Skeletal muscle tissue (tissue), 4 donors: ENCODE measurements around the gene TBRG1. TPM values are rescaled to one million over a fixed set of nuclear protein-coding genes. Genes with fewer than 3 reads are reported as not detected.

Source experiments
- H3K27ac ChIP-seq: one replicate; pipeline ENCODE4 v1.7.0; 2013; ENCODE audit warnings: mild to moderate bottlenecking, low read depth, low read length, inconsistent platforms
- H3K27me3 ChIP-seq, 3 donors: one replicate each; pipeline ENCODE4 v1.7.0; 2013; ENCODE audit warnings: low read length in 3 of 3; ENCODE audit not compliant: control insufficient read depth in 3 of 3, insufficient read depth in 3 of 3
- H3K36me3 ChIP-seq, 3 donors: one replicate each; pipeline ENCODE4 v1.7.0; 2013; ENCODE audit warnings: low read length in 3 of 3; ENCODE audit not compliant: control insufficient read depth in 3 of 3, insufficient read depth in 3 of 3
- H3K4me1 ChIP-seq, 3 donors: one replicate each; pipeline ENCODE4 v1.7.0; 2013; ENCODE audit warnings: low read length in 3 of 3, mild to moderate bottlenecking in 3 of 3; ENCODE audit not compliant: control insufficient read depth in 3 of 3, insufficient read depth in 3 of 3
- H3K4me3 ChIP-seq, 3 donors: one replicate each; pipeline ENCODE4 v1.7.0; 2013; ENCODE audit warnings: low read length in 3 of 3
- H3K9ac ChIP-seq, 3 donors: one replicate each; pipeline ENCODE4 v1.7.0; 2013; ENCODE audit warnings: low read length in 3 of 3, mild to moderate bottlenecking in 3 of 3, moderate library complexity in 2 of 3, low read depth in 1 of 3
- H3K9me3 ChIP-seq, 3 donors: one replicate each; pipeline ENCODE4 v1.7.0; 2013; ENCODE audit warnings: low read length in 3 of 3; ENCODE audit not compliant: control insufficient read depth in 3 of 3
- total RNA-seq: library from RNA; depleted of rRNA; stranded (reverse); fragments of >200 nt; gene quantifications from one replicate; pipeline ENCODE4 v1.2.3, GENCODE V29; 2014
- donor health status: Osteomylitis.

Gene TBRG1
- total RNA-seq, result 7.3 TPM

DNA sequence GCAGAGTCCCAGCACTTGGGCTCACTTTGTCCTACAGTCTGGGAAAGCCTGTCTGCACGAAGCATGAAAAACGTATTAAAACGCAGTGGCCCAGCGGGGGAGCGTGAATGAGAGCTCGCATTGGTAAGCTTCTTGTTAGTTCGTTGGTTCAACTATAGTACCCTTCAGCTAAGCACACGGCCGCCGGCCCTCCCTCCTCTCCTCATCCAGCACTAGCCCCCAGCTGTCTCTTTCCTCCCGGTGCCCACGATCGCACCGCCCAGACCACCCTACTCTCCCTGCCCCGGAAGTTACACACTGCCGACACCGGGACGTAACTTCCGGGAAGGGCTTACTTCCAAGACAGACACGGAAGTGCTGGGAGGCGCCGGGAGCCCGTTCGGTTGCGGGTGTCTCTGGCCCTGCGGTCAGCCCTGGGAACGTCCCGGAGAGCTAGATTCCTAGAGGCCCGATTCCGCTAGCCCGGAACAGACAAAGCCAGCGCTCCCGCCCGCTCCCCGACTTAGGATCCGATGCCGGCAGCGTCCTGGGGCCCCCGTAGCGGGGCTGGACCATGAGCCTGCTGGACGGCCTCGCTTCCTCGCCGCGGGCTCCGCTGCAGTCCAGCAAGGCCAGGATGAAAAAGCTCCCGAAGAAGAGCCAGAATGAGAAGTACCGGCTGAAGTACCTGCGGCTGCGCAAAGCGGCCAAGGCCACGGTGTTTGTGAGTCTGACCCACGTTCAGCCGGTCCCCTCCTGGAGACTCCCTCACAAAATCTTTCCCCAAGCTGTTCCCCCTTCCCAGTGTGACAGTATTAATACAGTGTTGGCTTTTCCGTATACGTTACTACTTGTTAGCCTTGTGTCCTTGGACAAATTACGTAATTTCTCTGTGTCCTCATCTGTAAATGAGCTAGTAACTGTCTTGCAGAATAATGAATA lies at the start of gene TBRG1:
TSS of gene TBRG1 (plus strand) at position 334 of the 921 bp plus-strand sequence. CDS start at position 554, 220 bp downstream.
- H3K4me1 ChIP-seq, result peaks cover 9 to 25% (median 16%) of the 10 kb centered on the region in 3 donors

GRCh38 chr11:124577716-124578427 lies 44.8 kb upstream of the TBRG1 start:
- Histone ChIP-seq H3K27ac (no peak overlapping the region), H3K36me3 (no peaks in the 10 kb centered on the region), H3K4me1 (peaks cover 0 to 6% (median 0%) of the 10 kb centered on the region in 3 donors), H3K9ac (no peak overlapping the region), H3K27me3 (no peaks in the 10 kb centered on the region), H3K4me3 (no peak overlapping the region), H3K9me3 (peaks cover 0 to 3% (median 0%) of the 10 kb centered on the region in 3 donors)

More for the DNA sequence above, at the start of gene TBRG1:
- H3K36me3 ChIP-seq, result peaks cover 19 to 26% (median 21%) of the 10 kb centered on the region in 3 donors
- H3K27ac ChIP-seq, result peak within 1 kb of the TSS; percentile 91
- peak within 1 kb of the TSS; percentile 84 to 97 (median 95) for H3K4me3 ChIP-seq
- no peaks in the 10 kb centered on the region for H3K9me3 ChIP-seq
- H3K27me3 ChIP-seq, result peaks cover 0 to 3% (median 0%) of the 10 kb centered on the region in 3 donors
- peak within 1 kb of the TSS; percentile 90 to 97 (median 96) for H3K9ac ChIP-seq

GRCh38 chr11:124578761-124579160 lies 43.9 kb upstream of the TBRG1 start:
- Histone ChIP-seq H3K27me3 (no peaks in the 10 kb centered on the region), H3K9me3 (peaks cover 0 to 3% (median 0%) of the 10 kb centered on the region in 3 donors), H3K27ac (no peak overlapping the region), H3K9ac (no peak overlapping the region), H3K36me3 (no peaks in the 10 kb centered on the region), H3K4me3 (no peak overlapping the region), H3K4me1 (peaks cover 0 to 6% (median 0%) of the 10 kb centered on the region in 3 donors)

DNA sequence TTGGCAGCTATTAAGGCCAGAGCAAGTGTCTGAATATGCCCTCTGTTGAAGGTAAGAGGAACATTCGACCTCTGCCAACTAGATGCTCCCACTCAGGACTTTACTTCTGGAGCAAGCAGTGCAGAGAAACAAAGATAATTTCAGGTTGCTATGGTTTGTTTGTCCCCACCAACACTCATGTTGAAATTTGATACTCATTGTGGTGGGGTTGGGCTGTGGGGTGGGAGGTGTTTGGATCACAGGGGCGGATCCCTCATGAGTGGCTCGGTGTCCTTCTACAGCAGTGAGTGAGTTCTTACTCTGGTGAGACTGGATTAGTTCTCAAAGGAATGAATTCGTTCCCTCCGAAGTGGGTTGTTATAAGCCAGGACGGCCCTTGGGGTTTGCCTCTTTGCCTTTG lies 40.8 kb upstream of the TBRG1 start:
- no peak overlapping the region for H3K9ac ChIP-seq
- H3K4me1 ChIP-seq, result peaks cover 0 to 6% (median 0%) of the 10 kb centered on the region in 3 donors
- no peaks in the 10 kb centered on the region for H3K36me3 ChIP-seq
- no peak overlapping the region for H3K27ac ChIP-seq
- no peak overlapping the region for H3K4me3 ChIP-seq
- H3K9me3 ChIP-seq, result no peaks in the 10 kb centered on the region
- H3K27me3 ChIP-seq, result peaks cover 0 to 3% (median 0%) of the 10 kb centered on the region in 3 donors

GRCh38 chr11:124582565-124582964 lies 40.1 kb upstream of the TBRG1 start:
- Histone ChIP-seq H3K4me1 (peaks cover 0 to 5% (median 0%) of the 10 kb centered on the region in 3 donors), H3K4me3 (no peak overlapping the region), H3K9ac (no peak overlapping the region), H3K9me3 (no peaks in the 10 kb centered on the region), H3K27ac (no peak overlapping the region), H3K36me3 (no peaks in the 10 kb centered on the region), H3K27me3 (peaks cover 0 to 3% (median 0%) of the 10 kb centered on the region in 3 donors)

- peaks cover 0 to 3% (median 0%) of the 10 kb centered on the region in 3 donors for H3K27me3 ChIP-seq
- no peak overlapping the region for H3K27ac ChIP-seq
These were observed 38.9 kb upstream of the TBRG1 start for GRCh38 chr11:124583781-124584180.

DNA sequence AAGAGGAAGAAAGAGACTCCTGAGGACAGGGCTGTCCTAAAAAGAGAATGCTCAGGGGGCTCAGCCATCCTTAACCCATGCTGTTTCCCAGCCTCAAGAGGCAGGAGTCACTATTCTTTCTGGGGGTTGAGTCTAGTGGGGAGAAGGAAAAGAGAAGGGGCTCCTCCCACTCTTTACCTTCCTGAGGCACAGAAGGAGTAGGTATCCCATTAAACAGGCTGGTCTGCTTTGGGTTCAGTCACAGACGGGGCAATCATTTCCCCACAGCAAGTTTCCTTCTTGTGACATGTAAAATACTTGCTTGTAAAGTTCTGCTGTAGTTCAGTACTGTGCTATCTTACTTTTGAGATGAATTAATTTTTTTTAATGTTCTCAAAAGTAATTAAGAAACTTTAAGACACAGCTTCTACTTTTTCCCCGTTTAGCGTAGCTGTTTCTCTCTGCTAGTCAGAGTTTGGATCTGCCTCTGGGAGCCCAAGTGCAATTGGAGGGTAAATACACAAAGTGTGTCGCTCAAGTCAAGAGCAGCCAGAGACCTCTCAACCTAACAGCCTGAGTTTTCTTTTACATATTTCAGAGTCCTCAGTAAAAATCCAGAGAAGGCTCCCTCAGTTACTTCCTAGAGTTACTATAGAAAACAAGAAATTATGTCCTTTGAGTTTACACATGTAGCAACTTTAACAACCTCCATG lies 37.8 kb upstream of the TBRG1 start:
- H3K27me3 ChIP-seq, result peaks cover 0 to 3% (median 0%) of the 10 kb centered on the region in 3 donors
- H3K4me1 ChIP-seq, result no peaks in the 10 kb centered on the region
- no peak overlapping the region for H3K27ac ChIP-seq
- H3K36me3 ChIP-seq, result no peaks in the 10 kb centered on the region
- no peak overlapping the region for H3K4me3 ChIP-seq
- no peaks in the 10 kb centered on the region for H3K9me3 ChIP-seq
- H3K9ac ChIP-seq, result no peak overlapping the region

More at GRCh38 chr11:124583781-124584180, 38.9 kb upstream of the TBRG1 start:
- no peaks in the 10 kb centered on the region for H3K9me3 ChIP-seq
- no peak overlapping the region for H3K9ac ChIP-seq
- H3K4me3 ChIP-seq, result no peak overlapping the region
- no peaks in the 10 kb centered on the region for H3K36me3 ChIP-seq
- H3K4me1 ChIP-seq, result no peaks in the 10 kb centered on the region

DNA sequence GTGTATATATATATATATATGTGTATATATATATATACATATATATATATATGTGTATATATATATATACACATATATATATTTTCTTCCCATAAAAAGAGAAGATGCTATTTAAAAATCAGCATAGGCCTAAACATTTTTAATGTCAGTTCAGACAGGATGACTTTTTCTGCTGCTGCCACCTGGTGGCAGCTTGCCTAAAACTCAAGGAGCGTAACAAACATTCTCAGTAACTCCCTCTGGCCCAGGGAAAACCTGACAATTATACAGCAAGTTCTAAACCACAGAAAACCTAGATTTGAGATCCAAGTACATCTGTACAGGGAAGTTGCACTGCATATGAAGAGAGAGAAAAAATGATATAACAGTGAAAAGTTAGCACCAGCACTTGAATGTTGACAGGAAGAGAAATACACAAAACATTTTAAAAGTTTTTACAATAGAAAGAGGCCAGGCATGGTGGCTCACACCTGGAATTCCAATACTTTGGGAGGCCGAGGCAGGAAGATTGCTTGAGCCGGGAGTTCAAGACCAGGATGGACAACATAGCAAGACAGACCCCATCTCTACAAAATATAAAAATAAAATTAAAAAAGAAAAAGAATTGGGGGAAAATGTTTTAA lies 36.3 kb upstream of the TBRG1 start:
- Histone ChIP-seq H3K36me3 (no peaks in the 10 kb centered on the region), H3K9me3 (no peaks in the 10 kb centered on the region)

DNA sequence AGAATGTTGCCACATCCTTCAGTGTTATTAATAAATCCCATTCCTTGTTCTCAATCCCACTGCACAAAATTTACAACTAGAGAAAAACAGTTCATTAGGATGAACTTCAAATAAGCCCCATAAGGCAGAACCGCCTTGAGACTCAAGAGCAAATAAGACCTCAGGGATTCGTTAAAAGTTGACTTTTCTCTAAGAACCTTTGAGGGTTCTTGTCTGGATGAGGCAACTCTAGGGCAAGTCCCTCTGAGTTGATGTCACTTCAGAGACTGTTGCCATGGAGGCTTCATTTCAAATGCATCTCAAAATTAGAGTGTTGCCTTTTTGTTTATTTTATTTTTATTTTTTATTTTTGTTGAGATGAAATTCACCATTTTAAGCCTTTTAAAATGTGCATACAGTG lies 31.2 kb upstream of the TBRG1 start:
- Histone ChIP-seq H3K9ac (no peak overlapping the region), H3K4me3 (no peak overlapping the region), H3K9me3 (no peaks in the 10 kb centered on the region), H3K4me1 (no peaks in the 10 kb centered on the region), H3K27me3 (no peaks in the 10 kb centered on the region), H3K27ac (no peak overlapping the region), H3K36me3 (no peaks in the 10 kb centered on the region)

More for the DNA sequence above, 36.3 kb upstream of the TBRG1 start:
- H3K27me3 ChIP-seq, result peaks cover 0 to 3% (median 0%) of the 10 kb centered on the region in 3 donors
- H3K9ac ChIP-seq, result no peak overlapping the region
- H3K4me3 ChIP-seq, result no peak overlapping the region
- no peaks in the 10 kb centered on the region for H3K4me1 ChIP-seq
- H3K27ac ChIP-seq, result no peak overlapping the region
